Fibroblast of lung (primary cell): ENCODE results near the gene FAM110D. TPM values are rescaled to one million over a fixed set of nuclear protein-coding genes. Genes with fewer than 3 reads are reported as not detected.

Experiments
- DNase-seq, 2 donors: peaks; one replicate each; pipeline versions ENCODE4 v3.0.0 to v3.0.0-alpha.2; 2010; ENCODE audit warnings: low read depth in 2 of 2
- H2AFZ ChIP-seq: 2 replicates; pipeline ENCODE4 v1.5.1; 2012; ENCODE audit warnings: low read length, control low read depth, inconsistent platforms
- H3K27ac ChIP-seq: 2 replicates; pipeline ENCODE4 v1.5.1; 2011; ENCODE audit warnings: low read length, control low read depth; ENCODE audit not compliant: insufficient read depth
- H3K27me3 ChIP-seq: 2 replicates; pipeline ENCODE4 v1.5.1; 2011; ENCODE audit warnings: mild to moderate bottlenecking, low read length; ENCODE audit not compliant: control insufficient read depth, insufficient read depth
- H3K36me3 ChIP-seq: 2 replicates; pipeline ENCODE4 v1.5.1; 2011; ENCODE audit warnings: low read length; ENCODE audit not compliant: control insufficient read depth, insufficient read depth
- H3K4me1 ChIP-seq: 2 replicates; pipeline ENCODE4 v1.5.1; 2011; ENCODE audit warnings: low read length; ENCODE audit not compliant: control insufficient read depth, insufficient read depth; ENCODE audit errors: extremely low read depth
- H3K4me2 ChIP-seq: 2 replicates; pipeline ENCODE4 v1.5.1; 2011; ENCODE audit warnings: low read length, control low read depth; ENCODE audit not compliant: insufficient read depth; ENCODE audit errors: extremely low read depth
- H3K4me3 ChIP-seq, 4 experiments: fragments of 200-600 bp in 1 of 4; sonication (generic) in 1 of 4; replicated peaks in 1 of 4; 2 replicates each; pipeline ENCODE4 v1.5.1; 2011 to 2016; ENCODE audit warnings: low read length in 4 of 4, low read depth in 3 of 4, mild to moderate bottlenecking in 3 of 4, control low read depth in 2 of 4, inconsistent platforms in 1 of 4, mixed read lengths in 1 of 4; ENCODE audit not compliant: insufficient read depth in 1 of 4; ENCODE audit errors: control extremely low read depth in 1 of 4
- H3K79me2 ChIP-seq: 2 replicates; pipeline ENCODE4 v1.5.1; 2012; ENCODE audit warnings: mild to moderate bottlenecking, low read length, inconsistent platforms; ENCODE audit not compliant: control insufficient read depth, insufficient read depth
- H3K9ac ChIP-seq: 2 replicates; pipeline ENCODE4 v1.5.1; 2011; ENCODE audit warnings: mild to moderate bottlenecking, low read length, control low read depth; ENCODE audit not compliant: insufficient read depth
- H3K9me3 ChIP-seq: 2 replicates; pipeline ENCODE4 v1.5.1; 2012; ENCODE audit warnings: low read depth, low read length; ENCODE audit not compliant: control insufficient read depth, insufficient read depth
- H4K20me1 ChIP-seq: 2 replicates; pipeline ENCODE4 v1.5.1; 2011; ENCODE audit warnings: low read length; ENCODE audit not compliant: control insufficient read depth, insufficient read depth; ENCODE audit errors: extremely low read depth
- CTCF ChIP-seq, 2 donors: IDR thresholded peaks in 1 of 2; conservative IDR thresholded peaks in 1 of 2; 1 replicate in 1 of 2; 2 replicates in 1 of 2; pipeline ENCODE4 v1.5.1; 2011 to 2012; ENCODE audit warnings: low read length in 2 of 2, control low read depth in 1 of 2, inconsistent platforms in 1 of 2, low read depth in 1 of 2, mild to moderate bottlenecking in 1 of 2
- EZH2 ChIP-seq: IDR thresholded peaks from 2 replicates; pipeline ENCODE4 v1.5.1; 2012; ENCODE audit warnings: low read length, control low read depth, mild to moderate bottlenecking; ENCODE audit errors: missing control alignments
- polyA plus RNA-seq, 2 donors: library from polyadenylated mRNA; depleted of rRNA in 1 of 2; stranded (reverse) in 1 of 2; unstranded in 1 of 2; fragments of >200 nt; gene quantifications; 2 replicates each; pipeline ENCODE4 v1.2.1, GENCODE V29; 2011 to 2012; ENCODE audit warnings: missing spikeins in 1 of 2
- total RNA-seq: library from RNA; depleted of rRNA; stranded (reverse); fragments of >200 nt; gene quantifications from 2 replicates; pipeline ENCODE4 v1.2.1, GENCODE V29; 2014

Gene FAM110D
- total and polyA plus RNA-seq, 2 donors (not counting 1 experiment from before 2014, with no cell fraction given) = not detected

- Histone ChIP-seq H4K20me1 (no peaks in the 10 kb centered on the region), H3K79me2 (peaks cover 6% of the 10 kb centered on the region), H3K4me1 (peaks cover 4% of the 10 kb centered on the region), H3K27me3 (no peaks in the 10 kb centered on the region), H3K4me2 (no peak overlapping the region), H3K9me3 (no peaks in the 10 kb centered on the region), H3K4me3 (peak overlapping the region in 1 of 4 experiments; percentile 94), H3K9ac (no peak overlapping the region), H3K36me3 (peaks cover 3% of the 10 kb centered on the region), H2AFZ (no peak overlapping the region), H3K27ac (no peak overlapping the region)
- TF ChIP-seq EZH2 (no peak), CTCF (conservative IDR thresholded peaks at IDR 0.05 in 1 of 2, IDR thresholded peaks at IDR 0.05 in 1 of 2; ENCODE audit: low read depth in 1 of 2, low read length in 2 of 2) (no peak)
- DNase-seq = no peak
These were observed 10.3 kb downstream of the FAM110D start for GRCh38 chr1:26169198-26169554.

- Histone ChIP-seq H3K4me2 (peak within 1 kb of the TSS; percentile 97), H3K27me3 (no peaks in the 10 kb centered on the region), H2AFZ (peak within 1 kb of the TSS; percentile 75), H3K27ac (peak within 1 kb of the TSS; percentile 84), H3K9me3 (no peaks in the 10 kb centered on the region), H4K20me1 (no peaks in the 10 kb centered on the region), H3K4me3 (peak within 1 kb of the TSS; percentile 80 to 94 (median 84)), H3K79me2 (peaks cover 6% of the 10 kb centered on the region), H3K9ac (peak within 1 kb of the TSS; percentile 95), H3K36me3 (peaks cover 3% of the 10 kb centered on the region), H3K4me1 (peaks cover 4% of the 10 kb centered on the region)
- DNase-seq = peak; percentile 88 to 92
- TF ChIP-seq CTCF (conservative IDR thresholded peaks at IDR 0.05 in 1 of 2, IDR thresholded peaks at IDR 0.05 in 1 of 2; ENCODE audit: low read depth in 1 of 2, low read length in 2 of 2) = peak; percentile 73 to 86
- no peak for TF ChIP-seq EZH2
These were observed 11.0 kb downstream of the FAM110D start, which contains the start of gene ZNF593 for GRCh38 chr1:26169669-26170471. Gene ZNF593 (plus strand): TSS chr1:26169908. CDS start chr1:26169984, 76 bp downstream.

GRCh38 chr1:26170472-26170821 is 11.6 kb downstream of the FAM110D start:
- H2AFZ ChIP-seq = peak overlapping the region; percentile 75
- H4K20me1 ChIP-seq = no peaks in the 10 kb centered on the region
- no peaks in the 10 kb centered on the region for H3K9me3 ChIP-seq
- H3K27ac ChIP-seq = peak overlapping the region; percentile 84
- peak overlapping the region; percentile 97 for H3K4me2 ChIP-seq
- H3K79me2 ChIP-seq = peaks cover 6% of the 10 kb centered on the region
- no peak for DNase-seq
- H3K4me1 ChIP-seq = peaks cover 4% of the 10 kb centered on the region
- H3K9ac ChIP-seq = peak overlapping the region; percentile 95
- H3K27me3 ChIP-seq = no peaks in the 10 kb centered on the region
- TF ChIP-seq CTCF (conservative IDR thresholded peaks at IDR 0.05 in 1 of 2, IDR thresholded peaks at IDR 0.05 in 1 of 2; ENCODE audit: low read depth in 1 of 2, low read length in 2 of 2) (no peak), EZH2 (no peak)
- H3K4me3 ChIP-seq = peak overlapping the region; percentile 80 to 94 (median 84)
- peaks cover 3% of the 10 kb centered on the region for H3K36me3 ChIP-seq
